LNCaP clone FGC (cell line): ENCODE results near the gene ARHGEF6.

ENCODE experiments used
- DNase-seq: peaks from one replicate; pipeline ENCODE4 v3.0.0-alpha.2; 2011; ENCODE audit warnings: low read depth
- H3K4me3 ChIP-seq: 2 replicates; pipeline ENCODE4 v1.5.1; 2011; ENCODE audit warnings: mild to moderate bottlenecking, low read depth, low read length, control low read depth
- CTCF ChIP-seq: IDR thresholded peaks from 2 replicates; pipeline ENCODE4 v1.5.1; 2012; ENCODE audit warnings: mild to moderate bottlenecking; ENCODE audit not compliant: control insufficient read depth, insufficient read depth; ENCODE audit errors: extremely low read depth

The ARHGEF6 gene

GRCh38 chrX:136630881-136631280, 149.9 kb downstream of the ARHGEF6 start:
- no peak for TF ChIP-seq CTCF
- DNase-seq = no peak
- H3K4me3 ChIP-seq = no peak overlapping the region

- no peak overlapping the region for H3K4me3 ChIP-seq
- TF ChIP-seq CTCF = no peak
- no peak for DNase-seq
These were observed 151.5 kb downstream of the ARHGEF6 start for GRCh38 chrX:136629084-136629750.

- no peak for DNase-seq
- no peak overlapping the region for H3K4me3 ChIP-seq
- TF ChIP-seq CTCF = no peak
These were observed 153.3 kb downstream of the ARHGEF6 start for GRCh38 chrX:136627409-136627808.

- no peak overlapping the region for H3K4me3 ChIP-seq
- no peak for DNase-seq
- no peak for TF ChIP-seq CTCF
These were observed 153.8 kb downstream of the ARHGEF6 start for GRCh38 chrX:136626891-136627290.

- no peak overlapping the region for H3K4me3 ChIP-seq
- no peak for TF ChIP-seq CTCF
- no peak for DNase-seq
These were observed 154.5 kb downstream of the ARHGEF6 start for GRCh38 chrX:136626237-136626636.

GRCh38 chrX:136625246-136625645, 155.5 kb downstream of the ARHGEF6 start:
- DNase-seq = no peak
- no peak overlapping the region for H3K4me3 ChIP-seq
- no peak for TF ChIP-seq CTCF

GRCh38 chrX:136623396-136623795, 157.3 kb downstream of the ARHGEF6 start:
- no peak for TF ChIP-seq CTCF
- no peak for DNase-seq
- H3K4me3 ChIP-seq = no peak overlapping the region
